NCI-H1436 treated with DMSO at 0.1 percent for 48 hours (cell line): Measurements from ENCODE around the gene IFNGR1.
"Not testable (repeated sequence)": the region's sequence is repeated elsewhere in the genome, so short reads cannot be mapped to it uniquely, and the experiment has no call there.

Experiments
- DNase-seq: peaks from one replicate; lab custom pipeline; 2025; lab: John Stamatoyannopoulos, UW

Gene IFNGR1

DNA sequence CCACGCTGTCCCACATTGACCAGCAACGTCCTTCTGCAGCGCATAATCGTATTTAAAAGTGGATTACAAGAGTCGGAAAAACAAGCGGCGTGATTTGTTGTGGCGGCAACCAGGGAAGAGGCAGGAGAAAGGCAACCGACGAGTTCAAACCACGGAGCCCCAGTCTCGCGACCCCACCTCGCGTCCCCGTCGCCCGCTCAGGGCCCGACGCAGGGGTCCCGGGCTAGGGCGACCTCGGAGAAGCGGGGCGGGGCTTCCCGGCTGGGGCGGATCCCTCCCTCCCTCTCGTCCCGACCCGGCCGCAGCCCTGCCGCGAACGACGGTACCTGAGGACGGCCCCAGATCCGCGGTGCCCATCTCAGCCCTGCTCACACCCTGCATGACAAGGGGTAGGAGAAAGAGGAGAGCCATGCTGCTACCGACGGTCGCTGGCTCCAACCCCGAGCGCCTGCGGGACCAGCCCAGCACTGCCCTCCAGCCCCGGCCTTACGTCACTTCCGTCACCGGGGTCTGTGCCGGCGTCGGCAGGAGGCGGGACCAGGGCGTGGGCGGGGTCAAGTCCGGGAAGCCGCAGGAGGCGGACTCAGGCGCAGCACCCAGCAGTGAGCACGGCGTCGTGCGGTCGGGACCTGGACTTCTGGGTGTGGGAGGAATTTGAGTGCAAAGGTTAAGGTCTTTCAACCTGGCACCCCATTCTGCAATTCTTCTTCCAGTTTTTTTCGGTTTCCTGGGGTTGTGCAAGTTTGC, at the start of gene IFNGR1:
TSS of gene IFNGR1 (minus strand) at position 469 of the 747 bp plus-strand sequence. CDS start at position 411, 58 bp downstream.
- peak; percentile 53 for DNase-seq

DNA sequence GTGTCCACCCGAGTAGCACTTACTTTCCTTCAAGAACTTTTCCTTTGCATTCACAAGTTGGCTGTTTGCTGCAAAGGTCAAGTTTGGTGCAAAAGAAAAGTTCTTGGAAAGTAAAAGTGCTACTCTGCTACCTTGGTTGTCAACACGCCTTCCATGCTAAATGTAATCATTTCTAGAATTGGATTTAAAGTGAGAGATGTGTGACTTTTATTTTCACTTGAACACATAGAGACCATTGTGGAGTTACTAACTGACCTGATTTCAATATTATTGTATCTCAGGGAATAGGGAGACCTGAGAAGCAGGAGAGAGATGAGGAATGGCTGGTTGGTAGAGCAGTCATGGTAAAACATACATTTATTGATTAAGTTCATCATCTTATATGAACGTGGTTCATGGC, 49.7 kb upstream of the IFNGR1 start:
- no peak for DNase-seq

DNA sequence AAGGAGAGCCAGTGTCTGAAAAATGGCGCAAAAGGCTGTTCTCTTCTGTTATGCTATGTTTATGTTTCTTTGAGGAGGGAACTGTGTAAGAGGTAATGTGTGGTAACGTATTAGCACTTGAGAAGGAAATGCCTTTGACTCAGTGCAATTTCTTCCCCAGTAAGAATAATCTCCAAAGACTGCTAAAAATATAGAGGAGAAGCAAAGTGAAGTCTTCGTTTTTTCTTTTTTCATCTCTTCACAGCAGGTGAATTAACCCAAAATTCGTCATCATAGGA, 47.1 kb upstream of the IFNGR1 start:
- DNase-seq, result no peak

DNA sequence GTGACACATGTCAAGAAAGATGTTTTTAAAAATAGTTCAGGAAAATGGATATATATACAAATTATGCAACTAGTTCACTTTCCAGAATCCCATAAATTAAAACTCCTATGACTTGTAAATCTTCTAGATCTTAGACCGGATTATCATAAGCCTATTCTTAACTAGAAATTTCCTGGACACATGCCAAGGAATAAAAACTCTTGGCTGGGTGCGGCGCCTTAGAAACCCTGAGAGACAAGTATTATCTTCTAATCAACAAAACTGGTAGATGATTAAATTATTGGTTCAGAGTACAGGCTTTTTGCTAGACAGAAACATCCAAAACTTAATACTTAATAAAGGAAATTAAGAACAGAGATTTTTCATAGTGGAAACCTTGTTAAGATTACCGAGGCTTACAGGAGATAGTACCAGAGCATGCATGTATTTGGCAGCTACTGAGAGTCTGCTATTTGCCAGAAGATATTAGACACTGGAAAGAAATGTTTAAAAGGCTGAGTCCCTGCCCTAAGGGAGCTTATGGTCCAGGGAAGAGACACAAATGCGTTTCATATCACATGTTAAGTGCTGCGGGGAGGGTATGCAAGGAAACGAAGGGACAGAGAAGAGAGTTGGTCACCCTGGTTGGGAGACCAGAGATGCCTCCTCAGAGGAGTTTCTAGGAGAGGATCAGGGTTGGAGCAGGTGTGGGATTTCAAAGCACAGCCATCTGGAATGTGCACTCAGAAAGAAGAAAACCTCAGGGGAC, 46.5 kb upstream of the IFNGR1 start:
- no peak for DNase-seq

DNA sequence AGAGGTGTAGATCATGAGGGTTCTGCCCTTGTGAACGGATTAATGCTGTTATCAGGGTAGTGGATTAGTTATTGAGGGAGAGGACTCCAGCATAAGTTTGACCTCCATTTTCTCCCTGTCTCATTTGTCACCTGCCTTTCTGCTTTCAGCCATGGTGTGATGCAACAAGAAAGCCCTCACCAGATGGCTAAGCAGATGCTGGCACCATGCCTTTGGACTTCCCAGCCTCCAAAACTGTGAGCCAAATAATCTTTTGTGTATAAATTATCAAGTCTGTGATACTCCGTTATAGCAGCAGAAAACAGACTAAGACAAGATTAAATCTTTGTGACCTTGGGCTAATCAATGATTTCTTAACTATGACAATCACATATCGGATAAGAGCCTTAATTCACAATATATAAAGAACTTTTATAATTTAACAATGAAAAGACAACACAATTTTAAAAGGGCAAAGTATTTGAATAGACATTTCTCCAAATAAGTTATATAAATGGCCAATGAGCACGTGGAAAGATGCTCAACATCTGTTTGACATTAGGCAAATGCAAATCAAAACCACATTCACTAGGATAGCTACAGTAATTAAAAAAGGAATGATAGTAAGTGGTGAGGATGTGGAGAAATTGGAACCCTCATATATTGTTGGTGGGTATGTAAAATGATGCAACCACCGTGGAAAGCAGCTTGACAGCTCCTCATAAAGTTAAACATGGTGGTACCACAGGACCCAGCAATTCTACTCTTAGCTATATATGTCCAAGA, 45.3 kb upstream of the IFNGR1 start:
- no peak for DNase-seq

DNA sequence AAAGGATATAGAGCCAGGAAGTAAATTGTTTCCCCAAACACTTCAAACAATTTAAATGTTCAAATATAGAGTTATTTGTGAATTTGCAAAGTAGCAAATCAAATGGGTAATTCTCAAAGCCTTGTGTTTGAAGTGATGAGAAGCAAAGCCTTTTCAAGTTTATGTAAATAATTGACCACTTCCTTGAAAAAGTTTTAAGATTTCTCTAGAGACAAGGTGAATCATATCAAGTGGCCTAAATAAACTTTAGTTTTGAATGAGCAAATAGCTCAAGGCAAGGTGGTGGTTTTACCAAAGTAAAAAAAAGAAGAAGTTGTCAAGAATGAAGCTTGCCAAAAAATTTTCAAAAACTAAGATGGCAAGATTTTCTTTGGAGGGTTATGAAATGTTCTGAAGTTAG, 42.6 kb upstream of the IFNGR1 start:
- DNase-seq, result no peak

DNA sequence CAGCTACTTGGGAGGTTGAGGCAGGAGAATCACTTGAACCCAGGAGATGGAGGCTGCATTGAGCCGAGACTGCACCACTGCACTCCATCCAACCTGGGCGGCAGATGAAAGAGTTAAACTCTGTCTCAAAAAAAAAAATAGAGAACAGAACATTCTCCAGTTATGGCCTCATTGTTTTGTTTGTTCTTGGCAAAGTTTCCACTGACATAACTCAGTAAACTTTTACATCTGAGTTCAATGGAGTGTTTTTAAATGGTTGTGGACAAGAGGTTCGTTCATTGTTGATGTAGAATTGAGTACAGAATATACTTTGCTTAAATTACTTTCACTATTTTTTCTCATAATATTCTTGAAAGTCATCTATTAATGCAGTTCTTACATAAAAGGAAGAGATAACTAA, 42.2 kb upstream of the IFNGR1 start:
- no peak for DNase-seq

DNA sequence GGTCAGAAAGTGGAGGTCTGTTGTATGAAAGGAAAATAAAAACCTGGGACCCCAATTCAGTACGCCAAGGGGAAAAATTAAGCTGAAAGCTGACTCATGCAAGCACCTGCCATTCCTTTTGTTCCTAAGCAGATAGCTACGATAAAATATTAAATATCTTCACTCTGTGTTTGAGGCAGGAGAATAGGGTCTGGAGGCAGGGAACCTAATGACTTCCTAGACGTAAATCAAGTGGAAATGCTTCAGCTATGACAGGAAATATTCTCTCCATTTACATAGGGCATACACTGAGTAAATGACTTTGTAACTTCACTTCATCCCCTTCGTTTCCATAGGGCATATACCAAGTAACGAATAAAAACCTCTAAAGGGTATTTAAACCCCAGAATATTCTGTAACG, 41.0 kb upstream of the IFNGR1 start:
- no peak for DNase-seq

DNA sequence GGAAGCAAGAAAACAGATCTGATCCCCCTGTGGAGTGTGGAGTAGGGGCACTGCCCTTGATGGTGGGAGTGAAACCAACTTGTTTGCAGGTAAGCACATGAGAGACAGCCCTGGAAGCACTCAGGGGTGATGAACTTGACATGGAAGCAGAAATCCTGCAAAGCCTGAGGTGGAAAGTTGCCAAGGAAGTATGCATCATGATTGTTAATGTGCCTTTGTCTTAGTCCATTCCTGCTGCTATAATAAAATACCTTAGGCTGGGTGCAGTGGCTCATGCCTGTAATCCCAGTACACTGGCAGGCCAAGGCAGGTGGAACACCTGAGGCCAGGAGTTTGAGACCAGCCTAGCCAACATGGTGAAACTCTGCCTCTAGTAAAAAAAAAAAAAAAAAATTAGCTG, 40.2 kb upstream of the IFNGR1 start:
- no peak for DNase-seq

DNA sequence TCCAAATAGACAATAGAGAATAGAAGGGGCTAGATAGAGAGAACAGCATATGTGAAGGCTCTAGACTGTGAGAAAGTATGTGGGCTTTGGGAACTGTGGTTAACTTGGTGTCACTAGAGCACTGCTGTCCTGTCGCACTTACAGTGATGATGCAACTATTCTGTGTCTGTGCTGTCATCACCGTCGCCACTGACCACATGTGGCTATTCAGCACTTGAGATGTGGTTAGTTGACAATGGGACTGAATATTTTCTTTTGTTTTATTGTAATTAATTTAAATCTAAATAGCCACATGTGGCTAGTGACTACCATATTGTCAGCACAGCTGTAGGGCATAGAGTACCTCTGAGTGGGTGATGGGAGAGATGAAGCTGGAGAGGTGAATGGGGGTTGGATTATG, 39.0 kb upstream of the IFNGR1 start:
- DNase-seq, result no peak

DNA sequence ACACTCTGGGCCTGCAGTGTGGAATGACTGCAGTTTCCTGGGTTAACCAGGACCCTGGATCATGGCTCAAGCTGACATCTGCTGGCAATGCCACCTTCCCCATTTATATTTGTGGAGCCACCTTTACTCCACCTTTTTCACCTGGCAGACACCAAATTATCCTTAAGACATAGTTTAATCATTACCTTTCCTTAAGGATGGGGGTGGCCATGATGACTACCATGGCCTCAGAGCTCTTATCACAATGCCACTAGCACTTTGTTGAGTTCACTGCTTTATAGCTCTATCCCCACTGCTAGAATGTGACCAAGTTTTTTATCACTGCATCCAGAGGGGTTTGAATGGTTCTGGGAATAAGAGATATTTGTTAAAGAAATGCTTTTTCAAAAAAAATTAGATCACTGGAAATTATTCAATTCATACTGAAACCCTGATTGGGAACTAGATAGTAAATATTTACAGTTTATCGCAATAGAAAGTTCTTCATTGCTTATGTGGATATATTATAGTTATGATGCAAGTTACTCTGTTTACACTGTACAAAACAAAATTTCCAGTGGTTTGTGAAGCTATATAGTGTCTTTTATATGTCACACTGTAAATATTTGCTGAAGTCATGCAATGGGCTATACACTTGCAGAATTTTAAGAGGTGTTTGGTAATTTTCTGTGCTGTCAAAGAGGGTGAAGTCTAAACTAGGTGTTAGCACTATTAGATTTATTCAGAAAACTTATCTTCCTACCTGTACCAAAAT, 37.3 kb upstream of the IFNGR1 start:
- no peak for DNase-seq

DNA sequence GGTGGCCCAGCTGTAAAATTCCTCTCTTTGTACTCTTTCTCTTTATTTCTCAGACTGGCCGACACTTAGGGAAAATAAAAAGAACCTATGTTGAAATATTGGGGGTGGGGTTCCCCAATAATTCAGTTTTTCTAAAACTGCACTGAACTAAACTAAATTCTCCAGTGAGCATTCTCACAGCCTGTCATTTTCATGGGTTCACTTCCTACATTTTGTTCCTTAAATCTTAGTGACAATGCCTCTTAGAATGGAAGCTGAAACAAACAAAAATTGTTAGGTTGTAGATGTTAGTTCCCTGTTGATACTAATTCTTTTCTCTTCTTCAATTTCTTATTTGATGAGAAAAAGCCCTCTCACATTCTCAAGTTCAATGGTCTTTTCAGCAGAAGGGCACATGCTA, 35.8 kb upstream of the IFNGR1 start:
- DNase-seq, result no peak

DNA sequence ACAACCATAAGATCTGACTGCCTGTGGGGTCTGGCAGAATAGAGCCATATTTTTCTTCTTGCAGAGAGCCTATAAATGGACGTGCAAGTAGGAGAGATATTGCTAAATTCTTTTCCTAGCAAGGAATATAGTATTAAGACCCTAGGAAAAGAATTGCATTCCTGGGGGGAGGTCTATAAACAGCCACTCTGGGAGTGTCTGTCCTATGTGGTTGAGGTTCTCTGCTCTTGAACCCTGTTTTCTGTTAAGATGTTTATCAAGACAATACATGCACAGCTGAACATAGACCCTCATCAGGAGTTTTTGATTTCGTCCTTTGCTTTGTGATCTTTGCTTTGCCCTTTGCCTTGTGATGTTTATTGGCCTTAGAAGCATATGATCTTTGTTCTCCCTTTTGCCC, 35.2 kb upstream of the IFNGR1 start:
- not testable (repeated sequence) for DNase-seq

DNA sequence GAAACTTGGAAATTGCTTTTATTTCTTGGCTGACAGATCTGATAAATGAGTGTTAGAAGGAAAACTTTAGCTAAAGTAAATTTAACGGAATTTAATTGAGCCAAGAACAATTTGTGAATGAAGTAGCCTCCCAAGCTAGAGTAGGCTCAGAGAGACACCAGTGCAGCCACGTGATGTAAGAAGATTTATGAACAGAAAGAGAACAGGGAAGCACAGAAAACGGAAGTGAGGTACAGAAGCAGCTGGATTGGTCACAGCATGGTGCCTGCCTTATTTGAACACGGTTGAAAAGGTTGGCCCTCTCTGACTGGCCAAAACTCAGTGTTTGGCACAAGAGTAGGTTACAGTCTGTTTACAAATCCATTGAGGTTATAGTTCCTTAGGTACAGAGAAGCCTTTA, 29.5 kb upstream of the IFNGR1 start:
- no peak for DNase-seq

DNA sequence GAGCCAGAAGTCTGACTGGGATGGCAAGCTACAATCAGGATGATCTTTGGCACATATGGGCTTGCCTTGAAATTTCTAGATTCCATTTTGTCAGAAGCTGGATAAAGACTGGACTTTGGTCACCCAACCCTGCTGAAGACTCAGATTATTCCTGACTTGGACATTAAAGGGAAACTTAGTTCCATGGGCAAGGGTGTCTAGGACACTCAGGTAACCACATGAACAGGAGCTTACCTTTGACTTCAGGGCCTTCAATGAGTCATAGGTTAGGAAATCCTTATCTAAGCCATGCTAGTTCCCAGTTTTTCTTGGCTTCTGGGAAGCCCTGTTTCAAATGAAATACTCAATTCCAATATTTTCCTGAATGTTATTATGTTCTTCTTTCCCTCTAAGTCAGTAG, 28.5 kb upstream of the IFNGR1 start:
- DNase-seq, result no peak

DNA sequence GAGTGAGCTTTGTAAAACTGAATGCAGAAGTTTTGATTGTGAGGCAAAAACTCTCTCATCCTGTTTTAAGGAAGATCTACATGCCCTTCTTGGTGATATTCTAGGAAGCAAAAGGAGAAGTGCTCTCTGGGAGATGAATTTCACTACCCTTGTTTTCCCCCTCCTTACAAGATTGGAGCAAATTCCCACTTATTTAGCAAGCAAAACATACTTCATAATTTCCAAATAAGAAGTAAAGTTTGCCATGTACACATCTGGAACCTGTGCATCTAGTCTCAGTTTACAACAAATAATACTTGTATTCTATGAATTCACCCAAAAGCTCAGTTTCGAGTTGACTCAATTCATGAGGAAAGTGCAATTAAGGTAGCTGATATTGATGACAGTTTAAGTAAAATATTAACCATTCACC, 27.6 kb upstream of the IFNGR1 start:
- no peak for DNase-seq

DNA sequence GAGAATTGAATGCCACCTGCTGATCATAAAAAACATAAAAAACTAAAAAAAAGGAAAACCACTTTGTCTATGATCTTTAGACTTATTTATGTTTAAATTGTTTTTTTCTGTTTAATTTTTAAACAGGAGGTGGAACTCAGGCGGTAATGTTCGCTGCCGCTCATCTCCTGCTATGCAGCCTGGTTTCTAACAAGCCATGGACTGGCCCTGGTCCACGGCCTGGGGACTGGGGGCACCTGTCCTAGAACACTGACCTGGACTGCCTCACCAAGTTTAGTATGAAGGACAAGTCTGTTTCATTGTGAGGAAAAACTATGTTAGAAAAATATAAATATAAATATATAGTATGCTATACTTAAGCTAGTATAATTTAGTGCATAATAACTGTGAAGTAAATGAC, 27.0 kb upstream of the IFNGR1 start:
- DNase-seq, result no peak

DNA sequence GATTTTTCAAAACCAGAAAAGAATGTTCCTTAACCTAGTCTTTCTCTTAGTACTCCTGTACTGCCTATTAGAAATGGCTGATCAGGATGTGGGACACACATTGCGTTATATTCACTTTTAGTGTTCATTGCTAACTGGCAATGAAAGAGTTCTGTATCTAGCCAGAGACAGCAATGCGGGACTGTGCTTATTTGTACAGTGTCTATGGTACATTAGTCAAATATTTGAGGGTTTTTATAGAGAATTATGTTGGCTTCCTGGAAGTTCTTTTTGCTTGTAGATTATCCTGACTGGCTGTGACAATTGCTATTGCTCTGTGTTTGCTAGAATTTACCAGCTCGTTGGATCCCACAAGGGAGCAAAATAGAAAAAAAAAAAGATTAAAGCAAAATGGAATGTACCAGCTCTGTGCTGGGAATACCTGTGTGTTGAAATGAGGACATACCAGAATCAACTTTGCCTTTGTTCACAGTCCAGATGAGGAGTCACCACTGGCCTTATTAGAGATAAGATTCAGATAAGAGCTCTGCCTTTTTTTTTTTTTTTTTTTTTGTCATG, 22.4 kb upstream of the IFNGR1 start:
- DNase-seq, result no peak

DNA sequence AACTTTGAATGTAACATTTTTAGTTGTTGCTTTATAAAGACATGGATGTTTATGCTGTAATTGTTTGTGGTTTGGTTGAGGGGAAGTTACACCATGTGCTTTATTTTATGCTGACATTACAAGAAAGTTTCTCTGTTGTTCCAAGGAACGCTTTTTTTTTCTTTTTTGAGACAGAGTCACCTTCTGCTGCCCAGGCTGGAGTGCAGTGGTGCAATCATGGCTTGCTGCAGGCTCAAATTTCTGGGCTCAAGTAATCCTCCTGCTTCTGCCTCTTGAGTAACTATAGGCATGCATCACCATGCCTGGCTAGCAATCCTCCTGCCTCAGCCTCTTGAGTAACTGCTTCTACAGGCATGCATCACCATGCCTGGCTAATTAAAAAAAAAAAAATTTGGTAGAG, 21.0 kb upstream of the IFNGR1 start:
- no peak for DNase-seq

DNA sequence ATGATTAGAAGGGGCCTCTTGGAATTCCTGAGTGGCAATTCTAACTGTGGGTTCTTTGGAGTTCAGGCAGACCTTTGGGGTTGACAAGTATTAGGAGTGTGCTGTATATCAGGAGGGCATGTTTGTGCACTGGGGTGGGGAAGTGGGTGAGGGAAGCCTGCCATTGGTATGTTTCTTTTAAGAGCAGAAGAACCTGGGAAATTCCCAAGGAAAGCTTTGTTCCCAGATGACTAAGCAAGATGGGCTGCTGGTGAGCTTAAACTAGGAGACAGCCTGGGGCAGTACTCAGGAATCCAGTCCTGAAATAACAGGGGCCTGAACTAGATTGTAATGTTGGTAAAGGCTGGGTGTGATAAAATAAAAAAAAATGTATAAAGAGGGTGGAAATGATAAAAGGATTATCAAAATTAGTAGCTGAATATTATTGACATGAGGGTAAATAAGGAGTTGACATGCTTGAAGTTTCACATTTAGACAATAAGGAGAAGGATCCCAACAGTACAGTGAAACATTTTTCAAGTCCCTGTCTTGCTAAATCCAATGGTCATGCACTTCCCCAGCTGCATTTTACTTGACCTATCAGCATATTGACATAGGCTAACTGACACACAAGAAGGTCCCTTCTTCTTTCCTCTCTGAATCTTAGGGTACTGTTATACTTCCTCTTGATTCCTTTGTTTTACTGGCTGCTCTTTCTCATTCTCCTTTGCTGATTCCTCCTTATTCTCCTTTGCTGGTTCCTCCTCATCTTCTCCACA, 18.4 kb upstream of the IFNGR1 start:
- DNase-seq, result no peak

DNA sequence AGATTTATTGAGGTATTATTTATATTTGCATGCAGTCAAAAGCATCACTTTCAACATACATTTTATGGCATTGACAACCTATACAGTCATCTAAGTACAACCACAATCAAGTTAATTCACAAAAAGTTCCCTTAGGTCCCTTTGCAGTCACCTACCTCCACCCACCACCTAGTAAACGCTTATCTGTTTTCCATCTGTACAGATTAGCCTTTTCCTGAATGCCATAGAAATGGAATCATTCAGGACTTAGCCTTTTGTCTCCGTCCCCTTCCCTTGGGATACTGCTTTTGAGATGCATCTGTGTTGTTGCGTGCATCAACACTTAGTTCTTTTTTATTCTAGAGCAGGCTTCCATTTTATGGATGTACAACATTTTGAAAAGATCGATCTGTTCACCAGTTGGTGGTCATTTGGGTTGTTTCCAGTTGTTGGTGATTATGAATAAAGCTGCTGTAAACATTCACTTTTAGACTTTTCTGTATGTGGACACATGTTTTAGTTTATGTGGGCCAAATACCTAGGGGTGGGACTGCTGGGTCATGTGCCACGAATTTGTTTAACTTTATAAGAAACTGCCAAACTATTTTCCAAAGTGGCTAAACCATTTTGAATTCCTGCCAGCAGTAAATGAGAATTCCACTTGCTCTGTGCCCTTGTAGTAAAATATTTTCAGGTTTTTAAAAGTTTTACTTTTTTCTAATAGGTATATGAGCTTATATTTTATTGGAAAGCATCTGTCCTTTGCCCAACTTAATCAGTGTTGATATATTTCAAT, 17.6 kb upstream of the IFNGR1 start:
- DNase-seq, result no peak
